Sigmoid colon (tissue), 4 donors: ENCODE measurements around the gene PROX2.

ENCODE experiments used
- CTCF ChIP-seq, 4 experiments: fragments of 450-650 bp in 3 of 4; fragments of 200-600 bp in 1 of 4; IDR thresholded peaks; one replicate each; pipeline ENCODE4 v1.5.1; 2016 to 2019; ENCODE audit warnings: antibody characterized with exemption in 4 of 4, mild to moderate bottlenecking in 3 of 4, moderate library complexity in 2 of 4
- POLR2A ChIP-seq, 2 donors: fragments of 450-650 bp; IDR thresholded peaks; one replicate each; pipeline ENCODE4 v1.6.1; 2016; ENCODE audit warnings: antibody characterized with exemption in 2 of 2, mild to moderate bottlenecking in 2 of 2, moderate library complexity in 2 of 2
- POLR2AphosphoS5 ChIP-seq, 4 donors: sonication (generic); formaldehyde crosslinking; IDR thresholded peaks; one replicate each; pipeline ENCODE4 v1.6.1; 2017; ENCODE audit warnings: antibody characterized with exemption in 4 of 4

GRCh38 chr14:74921987-74922751 lies 46.2 kb upstream of the PROX2 start:
- TF ChIP-seq CTCF (IDR thresholded peaks at IDR 0.05) (no peak), POLR2AphosphoS5 (IDR thresholded peaks at IDR 0.05) (no peak), POLR2A (IDR thresholded peaks at IDR 0.05) (no peak)
